NCI-H446 (cell line): ENCODE data around the gene NKTR.
"Not testable (repeated sequence)": the region's sequence is repeated elsewhere in the genome, so short reads cannot be mapped to it uniquely, and the experiment has no call there.

Experiments used
- DNase-seq, 2 experiments: peaks; one replicate each; lab custom pipeline; 2025; lab: John Stamatoyannopoulos, UW

Gene NKTR

DNA sequence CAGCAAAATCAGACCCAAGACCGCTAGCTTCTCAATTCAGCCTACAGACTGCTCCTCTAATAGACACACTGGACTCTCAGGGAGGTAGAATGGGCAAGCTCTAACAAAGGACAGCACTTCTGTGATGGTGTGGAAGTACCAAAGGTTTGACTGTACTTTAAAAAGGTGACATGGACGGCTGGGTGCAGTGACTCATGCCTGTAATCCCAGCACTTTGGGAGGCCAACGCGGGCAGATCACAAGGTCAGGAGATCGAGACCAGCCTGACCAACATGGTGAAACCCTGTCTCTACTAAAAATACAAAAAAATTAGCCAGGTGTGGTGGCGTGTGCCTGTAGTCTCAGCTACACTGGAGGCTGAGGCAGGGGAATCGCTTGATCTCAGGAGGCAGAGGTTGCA lies 3.4 kb upstream of the NKTR start:
- not testable (repeated sequence) for DNase-seq

GRCh38 chr3:42600958-42601675 lies 631 bp downstream of the NKTR start:
- peak; percentile 8 to 58 for DNase-seq

GRCh38 chr3:42601896-42602581 lies 1.6 kb downstream of the NKTR start:
- no peak for DNase-seq

DNA sequence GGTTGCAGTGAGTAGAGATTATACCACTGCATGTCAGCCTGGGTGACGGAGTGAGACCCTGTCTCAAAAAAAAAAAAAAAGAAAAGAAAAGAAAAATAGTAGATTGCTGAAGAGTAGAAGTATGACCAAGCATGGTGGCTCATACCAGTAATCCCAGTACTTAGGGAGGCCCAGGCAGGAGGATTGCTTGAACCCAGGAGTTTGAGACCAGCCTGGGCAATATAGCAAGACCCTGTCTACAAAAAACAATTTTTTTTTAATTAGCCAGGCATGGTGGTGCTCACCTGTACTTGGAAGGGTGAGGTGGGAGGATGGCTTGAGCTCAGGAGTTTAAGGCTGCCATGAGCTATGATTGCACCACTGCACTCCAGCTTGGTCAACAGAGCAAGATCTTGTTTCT lies 2.5 kb downstream of the NKTR start:
- no peak for DNase-seq

- DNase-seq, result no peak
Measured at GRCh38 chr3:42605546-42606173, 5.2 kb downstream of the NKTR start.

GRCh38 chr3:42608581-42608980 lies 8.1 kb downstream of the NKTR start:
- peak; percentile 47 to 69 for DNase-seq

- no peak for DNase-seq
Measured at GRCh38 chr3:42610976-42611375, 10.5 kb downstream of the NKTR start.

- no peak for DNase-seq
Measured at GRCh38 chr3:42612217-42612616, 11.7 kb downstream of the NKTR start.

DNA sequence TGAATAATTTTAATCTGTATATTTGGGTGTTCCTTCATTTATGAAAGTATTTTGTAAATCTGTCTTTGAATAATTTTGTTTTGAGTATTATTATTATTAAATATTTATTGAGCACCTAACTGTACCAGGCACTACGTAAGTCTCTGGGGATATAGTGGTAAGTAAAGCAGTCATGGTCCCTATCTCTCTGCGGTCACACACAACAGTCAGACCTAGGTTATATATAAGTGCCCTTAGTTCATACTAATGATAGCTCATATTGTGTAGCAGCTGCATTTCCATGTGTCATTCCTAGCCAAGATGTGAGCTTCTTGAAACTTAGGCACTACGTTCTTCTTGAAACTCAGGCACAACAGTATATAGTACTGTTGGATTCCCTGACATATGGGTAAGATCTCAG lies 12.4 kb downstream of the NKTR start:
- no peak for DNase-seq

DNA sequence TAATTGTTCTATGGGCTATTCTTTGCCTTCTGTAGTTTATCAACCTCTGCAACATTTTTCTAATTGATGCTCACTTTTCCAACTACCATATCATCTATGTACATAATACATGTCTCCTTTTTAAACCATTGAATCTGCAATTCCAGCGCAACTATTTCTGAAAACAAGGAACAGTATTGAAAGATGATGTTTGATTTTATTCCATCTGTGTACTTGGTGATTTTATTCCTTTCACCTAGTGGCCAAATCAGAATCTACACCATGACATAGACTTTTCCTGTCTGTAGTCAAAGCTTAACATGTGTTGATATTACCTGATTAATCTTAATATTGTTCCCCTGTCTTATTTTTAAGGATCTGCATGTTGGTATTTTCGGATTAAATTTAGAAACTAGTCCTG lies 13.0 kb downstream of the NKTR start:
- DNase-seq, result no peak

GRCh38 chr3:42631620-42632019 lies 31.1 kb downstream of the NKTR start:
- no peak for DNase-seq

- DNase-seq, result no peak
Measured at GRCh38 chr3:42632146-42632545, 31.7 kb downstream of the NKTR start.

- DNase-seq, result no peak
Measured at GRCh38 chr3:42633544-42633943, 33.1 kb downstream of the NKTR start.

- no peak for DNase-seq
Measured at GRCh38 chr3:42635111-42635510, 34.6 kb downstream of the NKTR start.

DNA sequence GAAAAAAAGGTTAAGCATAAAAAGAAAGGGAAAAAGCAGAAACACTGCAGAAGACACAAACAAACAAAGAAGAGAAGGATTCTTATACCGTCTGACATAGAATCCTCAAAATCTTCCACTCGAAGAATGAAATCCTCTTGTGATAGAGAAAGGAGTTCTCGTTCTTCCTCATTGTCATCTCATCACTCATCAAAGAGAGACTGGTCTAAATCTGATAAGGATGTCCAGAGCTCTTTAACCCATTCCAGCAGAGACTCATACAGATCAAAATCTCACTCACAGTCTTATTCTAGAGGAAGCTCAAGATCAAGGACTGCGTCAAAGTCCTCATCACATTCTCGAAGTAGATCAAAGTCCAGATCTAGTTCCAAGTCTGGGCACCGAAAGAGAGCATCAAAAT lies 36.5 kb downstream of the NKTR start:
- DNase-seq, result no peak

DNA sequence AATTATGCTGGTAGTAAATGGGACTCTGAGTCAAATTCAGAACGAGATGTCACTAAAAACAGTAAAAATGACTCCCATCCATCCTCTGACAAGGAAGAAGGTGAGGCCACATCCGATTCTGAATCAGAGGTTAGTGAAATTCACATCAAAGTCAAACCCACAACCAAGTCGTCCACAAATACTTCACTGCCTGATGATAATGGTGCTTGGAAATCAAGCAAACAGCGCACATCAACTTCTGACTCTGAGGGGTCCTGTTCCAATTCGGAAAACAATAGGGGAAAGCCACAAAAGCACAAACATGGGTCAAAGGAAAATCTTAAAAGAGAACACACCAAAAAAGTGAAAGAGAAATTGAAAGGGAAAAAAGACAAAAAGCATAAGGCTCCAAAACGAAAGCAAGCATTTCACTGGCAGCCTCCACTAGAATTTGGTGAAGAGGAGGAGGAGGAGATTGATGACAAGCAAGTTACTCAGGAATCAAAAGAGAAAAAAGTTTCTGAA lies 37.9 kb downstream of the NKTR start:
- DNase-seq, result no peak

DNA sequence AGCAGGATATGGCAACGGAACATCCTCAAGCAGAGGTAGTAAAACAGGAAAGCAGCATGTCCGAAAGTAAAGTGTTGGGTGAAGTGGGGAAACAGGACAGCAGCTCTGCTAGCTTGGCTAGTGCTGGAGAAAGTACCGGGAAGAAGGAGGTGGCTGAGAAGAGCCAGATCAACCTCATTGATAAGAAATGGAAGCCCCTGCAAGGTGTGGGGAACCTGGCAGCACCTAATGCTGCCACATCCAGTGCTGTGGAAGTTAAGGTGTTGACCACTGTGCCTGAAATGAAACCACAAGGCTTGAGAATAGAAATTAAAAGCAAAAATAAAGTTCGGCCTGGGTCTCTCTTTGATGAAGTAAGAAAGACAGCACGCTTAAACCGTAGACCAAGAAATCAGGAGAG lies 38.7 kb downstream of the NKTR start:
- DNase-seq, result no peak

DNA sequence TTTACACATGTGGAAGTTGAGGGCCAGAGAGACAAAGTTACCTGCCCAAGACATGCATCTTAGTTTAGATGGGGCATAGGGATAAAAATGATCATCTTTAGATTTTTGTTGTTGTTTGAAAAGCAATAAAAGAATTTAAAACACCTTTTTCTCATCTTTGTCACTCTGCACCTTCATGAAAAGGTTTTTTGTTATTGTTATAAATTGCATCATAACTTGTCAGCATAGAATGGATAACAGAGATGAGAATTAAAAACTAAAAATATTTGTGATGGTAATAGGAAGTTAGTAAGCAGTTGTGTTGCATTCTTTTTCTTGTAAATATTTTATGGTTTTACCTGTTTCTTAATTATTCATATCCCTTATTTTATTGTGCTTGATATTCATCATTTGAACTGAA lies 39.6 kb downstream of the NKTR start:
- DNase-seq, result no peak

GRCh38 chr3:42640771-42641370 lies 40.4 kb downstream of the NKTR start:
- no peak for DNase-seq

- no peak for DNase-seq
Measured at GRCh38 chr3:42647821-42648459, 47.5 kb downstream of the NKTR start.

DNA sequence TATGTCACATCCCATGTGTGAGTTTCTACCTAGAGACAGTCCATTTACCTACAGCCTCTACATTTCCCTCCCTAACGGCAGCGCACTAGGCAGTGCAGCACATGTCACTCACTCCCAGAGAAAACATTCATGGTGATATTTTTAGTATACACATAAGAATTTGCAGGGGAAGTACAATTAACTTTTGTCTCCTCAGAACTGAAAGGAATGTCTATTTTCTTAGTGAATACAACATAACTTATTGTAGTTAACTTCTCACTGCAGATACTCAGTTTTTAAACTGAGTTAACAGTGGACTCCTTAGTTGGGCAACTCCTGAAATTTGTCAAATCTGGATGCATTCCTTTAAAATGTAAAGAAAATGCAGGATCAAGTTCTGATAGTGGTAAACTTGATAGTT lies 48.5 kb downstream of the NKTR start:
- DNase-seq, result no peak

DNA sequence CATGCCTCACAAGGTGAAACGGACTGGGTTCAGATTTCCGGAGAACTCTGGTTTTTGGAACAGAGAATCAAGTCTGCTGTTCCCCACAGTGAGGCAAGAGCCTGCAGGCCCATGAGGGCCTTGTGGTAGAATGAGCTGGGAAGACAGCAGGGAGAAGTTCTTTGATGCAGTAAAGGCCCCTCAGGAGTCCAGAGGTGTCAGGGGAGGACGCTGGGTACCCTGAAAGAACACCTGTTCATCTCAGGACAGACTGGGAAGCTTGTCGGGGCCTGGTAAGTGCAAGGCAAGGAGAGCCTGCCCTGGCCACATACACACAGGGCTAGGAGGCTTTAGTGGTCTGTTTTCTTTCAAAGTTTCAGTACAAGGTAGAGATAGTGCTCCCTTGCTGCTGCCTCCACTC lies 49.3 kb downstream of the NKTR start:
- DNase-seq, result no peak
